Astrocyte of the cerebellum (primary cell): ENCODE results near the gene LIX1.

Experiments used
- DNase-seq: peaks from one replicate; pipeline ENCODE4 v3.0.0-alpha.2; 2011; ENCODE audit warnings: low read depth
- H3K4me3 ChIP-seq: 2 replicates; pipeline ENCODE4 v1.5.1; 2011; ENCODE audit warnings: mild to moderate bottlenecking, low read depth, low read length, moderate library complexity
- in situ Hi-C: cut with HindIII; loops from 2 replicates; pipeline ENCODE4 v1.10.0; 2017; ENCODE audit warnings: low sequenced_read_pairs
- TF ChIP-seq, protein P1 (sequence below): IDR thresholded peaks from 2 replicates; pipeline ENCODE4 v1.5.1; 2012; ENCODE audit warnings: low read length, low read depth, moderate library complexity, mild to moderate bottlenecking; ENCODE audit errors: missing control alignments

Gene LIX1

DNA sequence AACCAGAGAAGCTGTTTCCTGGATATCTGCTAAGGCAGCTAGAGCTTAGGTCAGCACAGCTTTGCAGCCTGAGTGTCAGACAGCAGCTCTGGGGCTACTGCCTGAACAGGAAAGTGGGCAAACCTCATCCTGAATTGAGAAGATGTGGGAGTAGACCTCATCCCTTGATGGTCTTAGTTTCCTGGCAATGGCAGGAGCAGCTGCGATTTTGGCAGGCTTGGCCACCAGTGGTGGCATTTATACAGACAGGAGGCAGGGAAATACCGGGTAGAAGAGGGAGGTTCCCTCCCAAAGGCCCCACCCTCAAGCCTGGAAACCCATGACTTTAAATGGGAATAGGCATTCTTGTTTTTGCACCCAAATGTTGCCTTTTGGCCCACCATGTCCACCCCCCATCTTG is 69.7 kb downstream of the LIX1 start:
- DNase-seq = no peak
- TF ChIP-seq, protein P1, sequence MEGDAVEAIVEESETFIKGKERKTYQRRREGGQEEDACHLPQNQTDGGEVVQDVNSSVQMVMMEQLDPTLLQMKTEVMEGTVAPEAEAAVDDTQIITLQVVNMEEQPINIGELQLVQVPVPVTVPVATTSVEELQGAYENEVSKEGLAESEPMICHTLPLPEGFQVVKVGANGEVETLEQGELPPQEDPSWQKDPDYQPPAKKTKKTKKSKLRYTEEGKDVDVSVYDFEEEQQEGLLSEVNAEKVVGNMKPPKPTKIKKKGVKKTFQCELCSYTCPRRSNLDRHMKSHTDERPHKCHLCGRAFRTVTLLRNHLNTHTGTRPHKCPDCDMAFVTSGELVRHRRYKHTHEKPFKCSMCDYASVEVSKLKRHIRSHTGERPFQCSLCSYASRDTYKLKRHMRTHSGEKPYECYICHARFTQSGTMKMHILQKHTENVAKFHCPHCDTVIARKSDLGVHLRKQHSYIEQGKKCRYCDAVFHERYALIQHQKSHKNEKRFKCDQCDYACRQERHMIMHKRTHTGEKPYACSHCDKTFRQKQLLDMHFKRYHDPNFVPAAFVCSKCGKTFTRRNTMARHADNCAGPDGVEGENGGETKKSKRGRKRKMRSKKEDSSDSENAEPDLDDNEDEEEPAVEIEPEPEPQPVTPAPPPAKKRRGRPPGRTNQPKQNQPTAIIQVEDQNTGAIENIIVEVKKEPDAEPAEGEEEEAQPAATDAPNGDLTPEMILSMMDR = no peak
- H3K4me3 ChIP-seq = no peak overlapping the region
- in situ Hi-C loops = no loop called here

DNA sequence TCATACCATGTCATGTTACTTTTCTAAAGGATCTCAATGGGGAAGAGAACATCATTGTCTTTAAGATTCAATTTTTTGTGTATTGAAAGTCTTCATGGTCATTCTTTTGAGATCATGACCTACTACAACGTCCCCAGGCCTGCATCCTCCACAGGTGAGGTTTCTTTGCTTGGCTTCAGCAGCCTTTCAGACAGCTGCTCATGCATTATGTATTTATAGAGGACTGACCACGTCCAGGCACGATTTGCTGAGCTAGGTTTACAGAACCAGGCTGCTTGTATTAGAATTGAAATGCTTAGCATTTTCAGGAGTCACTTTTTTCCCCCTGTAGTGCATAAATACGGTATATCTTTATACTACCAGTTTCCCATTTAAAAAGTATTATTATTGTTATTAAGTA is 70.4 kb downstream of the LIX1 start:
- in situ Hi-C loops = no loop called here
- TF ChIP-seq, protein P1 = no peak
- H3K4me3 ChIP-seq = no peak overlapping the region
- DNase-seq = no peak

DNA sequence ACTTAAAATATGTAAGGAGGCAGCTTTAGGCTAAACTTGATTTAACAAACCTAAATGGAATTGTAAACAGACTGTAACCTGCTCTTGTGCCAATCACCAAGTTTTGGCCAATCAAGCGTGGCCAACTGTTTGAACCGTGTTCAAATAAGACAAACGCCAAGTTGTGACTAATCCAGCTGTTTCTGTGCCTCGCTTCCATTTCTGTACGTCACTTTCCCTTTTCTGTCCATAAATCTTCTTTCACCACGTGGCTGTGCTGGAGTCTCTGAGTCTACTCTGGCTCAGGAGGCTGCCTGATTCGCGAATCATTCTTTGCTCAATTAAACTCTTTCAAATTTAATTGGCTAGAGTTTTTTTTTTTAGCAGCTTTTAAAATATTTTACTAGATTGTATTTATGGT is 71.3 kb downstream of the LIX1 start:
- in situ Hi-C loops = no loop called here
- no peak overlapping the region for H3K4me3 ChIP-seq
- peak; percentile 66 for DNase-seq
- TF ChIP-seq, protein P1 = no peak

DNA sequence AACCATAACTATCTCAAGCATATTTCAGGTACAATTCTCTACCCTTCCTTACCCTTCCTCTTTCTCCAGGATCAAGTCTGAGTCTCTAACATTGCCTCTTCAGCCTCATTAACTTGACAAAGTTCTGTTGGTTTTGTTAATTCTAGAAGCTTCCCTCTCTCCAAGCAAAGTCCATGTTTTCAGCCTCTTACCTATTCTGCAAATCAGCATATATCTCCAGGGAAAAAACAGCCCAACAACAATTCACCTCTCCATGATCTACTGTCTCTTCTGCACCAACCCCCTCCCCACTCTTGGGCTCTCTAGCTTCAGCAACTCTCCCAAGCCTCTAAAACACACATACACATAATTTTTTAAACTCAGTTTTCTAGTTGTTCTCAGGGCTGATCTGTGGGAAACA is 72.2 kb downstream of the LIX1 start:
- in situ Hi-C loops = no loop called here
- no peak for DNase-seq
- H3K4me3 ChIP-seq = no peak overlapping the region
- TF ChIP-seq, protein P1 = no peak

DNA sequence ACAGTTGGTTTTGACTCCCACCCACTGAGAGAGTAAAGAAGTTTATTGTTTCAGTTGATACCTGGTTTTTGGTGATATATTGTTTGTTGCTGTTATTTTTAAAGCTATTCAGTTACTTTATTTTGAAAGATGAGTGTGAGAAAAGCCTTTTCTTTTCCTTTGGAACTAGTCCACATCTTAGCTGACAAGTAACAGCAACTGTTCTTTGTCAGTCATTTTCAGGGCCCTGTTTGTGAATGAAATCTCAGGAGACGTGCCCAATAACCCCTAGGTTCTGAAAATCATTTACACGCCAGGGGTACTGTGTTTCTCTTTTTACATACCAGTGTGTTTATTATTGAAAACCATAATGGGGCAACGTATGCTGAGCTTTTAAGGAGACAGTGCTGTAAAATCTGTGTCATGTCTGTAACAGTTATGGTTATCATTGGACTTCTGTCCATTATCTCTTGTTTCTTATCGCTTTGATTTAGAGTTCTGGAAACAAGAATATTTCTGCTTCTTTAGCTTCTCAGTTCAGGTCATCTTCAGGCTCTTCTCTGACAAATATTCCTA is 75.0 kb downstream of the LIX1 start:
- TF ChIP-seq, protein P1 = no peak
- no peak overlapping the region for H3K4me3 ChIP-seq
- in situ Hi-C loops = no loop called here
- no peak for DNase-seq

DNA sequence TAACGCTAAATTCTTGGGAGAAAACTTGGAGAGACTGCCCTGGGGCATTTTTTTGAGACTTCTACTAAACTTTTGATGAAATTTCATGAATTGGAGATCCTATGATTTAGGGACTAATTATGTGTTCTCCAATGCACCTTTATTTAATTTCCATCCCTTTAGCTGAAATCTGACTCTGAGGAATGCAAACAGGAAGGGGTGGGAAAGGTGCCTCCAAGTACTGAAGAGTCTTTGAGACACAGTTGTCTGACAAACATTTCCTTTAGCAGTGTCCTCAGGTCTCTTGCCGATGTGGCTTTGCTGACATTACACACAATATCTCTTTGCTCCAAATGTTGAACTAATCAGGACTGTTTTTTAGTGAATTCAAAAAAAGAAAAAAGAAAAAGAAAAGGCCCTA is 76.9 kb downstream of the LIX1 start:
- TF ChIP-seq, protein P1 = no peak
- no peak for DNase-seq
- in situ Hi-C loops = no loop called here

DNA sequence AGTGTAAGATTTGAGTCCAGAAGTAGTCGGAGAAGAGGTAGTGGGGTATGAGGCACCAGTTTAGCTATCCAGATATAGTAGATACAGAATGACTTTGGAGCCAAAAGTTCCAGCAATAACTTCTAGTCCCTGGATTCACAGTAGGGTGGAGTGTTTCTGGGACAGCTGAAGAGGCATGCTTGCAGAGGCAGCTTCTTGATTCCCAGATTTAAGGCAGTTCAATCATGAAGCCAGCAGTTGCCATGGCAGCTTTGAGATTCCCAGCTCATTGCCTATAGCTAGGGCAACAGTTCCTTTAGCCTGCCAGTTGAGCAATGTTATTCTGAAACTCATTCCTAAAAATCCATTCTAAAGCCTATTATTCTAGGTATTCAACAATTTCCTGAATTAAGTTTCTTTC is 79.2 kb downstream of the LIX1 start:
- TF ChIP-seq, protein P1 = no peak
- in situ Hi-C loops = no loop called here
- DNase-seq = no peak
- H3K4me3 ChIP-seq = no peak overlapping the region

More for the DNA sequence above, 76.9 kb downstream of the LIX1 start:
- H3K4me3 ChIP-seq = no peak overlapping the region
